ENCODE data around the gene HTN3.
"Not testable (repeated sequence)": the region's sequence is repeated elsewhere in the genome, so short reads cannot be mapped to it uniquely, and the experiment has no call there.

HTN3 gene

DNA sequence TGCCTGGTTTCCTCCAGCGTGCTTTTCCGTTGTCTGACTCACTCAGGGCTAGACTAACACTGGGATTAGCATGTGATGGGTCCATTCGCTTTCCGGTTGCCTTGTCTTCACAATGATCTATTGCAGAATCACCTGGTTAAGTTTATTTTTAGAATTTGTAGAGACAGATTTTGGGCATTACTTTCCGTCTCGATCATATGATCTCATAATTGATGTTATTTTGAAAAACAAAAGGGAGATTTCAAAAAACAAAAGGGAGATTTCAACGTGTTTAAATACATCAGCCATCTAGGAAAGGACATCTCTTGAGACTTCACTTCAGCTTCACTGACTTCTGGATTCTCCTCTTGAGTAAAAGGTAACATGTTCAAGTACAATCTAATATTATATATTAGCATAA is at the start of gene HTN3:
Gene HTN3 (plus strand): TSS at position 301 of the 400 bp plus-strand sequence. CDS start 2,282 bp downstream, outside the sequence.
- DNase-seq (ENCODE audit: low read depth in 3 of 3, low spot score in 1 of 3) = not testable (repeated sequence)

GRCh38 chr4:69984030-69984443 is 44.2 kb upstream of the HTN3 start:
- DNase-seq (ENCODE audit: low read depth in 3 of 3, low spot score in 1 of 3) = no peak

DNA sequence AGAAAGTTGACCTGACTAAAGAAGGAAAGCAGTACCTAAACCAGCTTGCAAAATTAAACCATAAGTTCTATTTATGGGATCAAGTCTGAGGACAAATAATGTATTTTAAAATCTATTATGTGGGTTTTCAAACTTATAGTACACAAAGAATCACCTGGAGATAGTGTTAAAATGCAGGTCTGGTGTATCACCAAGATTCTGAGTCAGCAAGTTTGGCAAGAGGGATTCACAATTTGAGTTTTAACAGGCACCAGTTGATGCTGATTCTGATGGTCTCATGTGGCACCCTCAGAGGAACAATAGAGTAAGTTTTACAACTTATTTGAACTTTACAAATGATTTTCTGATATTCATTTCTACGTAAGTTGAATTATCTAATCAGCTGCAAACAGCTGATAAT is 41.6 kb upstream of the HTN3 start:
- DNase-seq (ENCODE audit: low read depth in 3 of 3, low spot score in 1 of 3) = no peak

GRCh38 chr4:69991016-69991415 is 37.2 kb upstream of the HTN3 start:
- DNase-seq (ENCODE audit: low read depth in 3 of 3, low spot score in 1 of 3) = no peak

DNA sequence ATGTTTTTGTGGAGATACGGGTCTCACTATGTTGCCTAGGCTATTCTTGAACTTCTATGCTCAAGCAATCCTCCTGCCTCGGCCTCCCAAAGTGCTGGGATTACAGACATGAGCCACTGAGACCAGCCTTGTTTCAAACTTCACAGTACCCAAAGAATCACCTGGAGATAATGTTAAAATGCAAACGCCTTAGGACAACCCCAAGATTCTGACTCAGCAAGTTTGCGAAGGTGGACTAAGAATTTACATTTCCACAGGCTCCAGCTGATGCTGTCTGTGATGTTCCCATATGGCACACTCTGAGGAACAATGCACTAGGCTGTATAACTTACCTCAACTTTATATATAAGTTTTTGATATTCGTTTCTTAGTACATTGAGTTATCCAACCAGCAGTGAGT is 33.5 kb upstream of the HTN3 start:
- no peak for DNase-seq (ENCODE audit: low read depth in 3 of 3, low spot score in 1 of 3)

DNA sequence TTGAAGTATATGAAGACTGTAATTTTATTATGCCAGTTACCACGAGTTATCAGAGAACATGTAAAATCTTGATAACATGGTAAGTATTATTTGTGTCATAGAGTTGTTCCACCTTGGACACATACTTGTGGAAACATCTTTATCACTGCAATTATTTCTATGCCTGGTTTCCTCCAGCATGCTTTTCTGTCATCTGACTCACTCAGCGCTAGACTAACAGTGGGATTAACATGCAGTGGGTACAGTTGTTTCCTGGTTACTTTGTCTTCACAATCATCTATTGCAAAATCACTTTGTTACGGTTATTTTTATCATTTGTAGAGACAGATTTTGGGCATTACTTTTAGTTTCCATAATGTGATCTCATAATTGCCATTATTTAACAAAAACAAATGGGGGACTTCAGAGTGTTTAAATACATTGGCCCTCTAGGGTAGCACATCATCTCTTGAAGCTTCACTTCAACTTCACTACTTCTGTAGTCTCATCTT is 32.7 kb upstream of the HTN3 start, which contains the start of gene STATH:
Gene STATH (plus strand): TSS at position 441 of the 491 bp plus-strand sequence. CDS start 2,472 bp downstream, outside the sequence.
- DNase-seq (ENCODE audit: low read depth in 3 of 3, low spot score in 1 of 3) = no peak

- DNase-seq (ENCODE audit: low read depth in 3 of 3, low spot score in 1 of 3) = no peak
Observed at GRCh38 chr4:69999420-69999819, 28.8 kb upstream of the HTN3 start.

GRCh38 chr4:70000711-70001110 is 27.5 kb upstream of the HTN3 start:
- no peak for DNase-seq (ENCODE audit: low read depth in 3 of 3, low spot score in 1 of 3)

- DNase-seq (ENCODE audit: low read depth in 3 of 3, low spot score in 1 of 3) = no peak
Observed at GRCh38 chr4:70002507-70002906, 25.8 kb upstream of the HTN3 start.

- no peak for DNase-seq (ENCODE audit: low read depth in 3 of 3, low spot score in 1 of 3)
Observed at GRCh38 chr4:70008771-70009170, 19.5 kb upstream of the HTN3 start.

DNA sequence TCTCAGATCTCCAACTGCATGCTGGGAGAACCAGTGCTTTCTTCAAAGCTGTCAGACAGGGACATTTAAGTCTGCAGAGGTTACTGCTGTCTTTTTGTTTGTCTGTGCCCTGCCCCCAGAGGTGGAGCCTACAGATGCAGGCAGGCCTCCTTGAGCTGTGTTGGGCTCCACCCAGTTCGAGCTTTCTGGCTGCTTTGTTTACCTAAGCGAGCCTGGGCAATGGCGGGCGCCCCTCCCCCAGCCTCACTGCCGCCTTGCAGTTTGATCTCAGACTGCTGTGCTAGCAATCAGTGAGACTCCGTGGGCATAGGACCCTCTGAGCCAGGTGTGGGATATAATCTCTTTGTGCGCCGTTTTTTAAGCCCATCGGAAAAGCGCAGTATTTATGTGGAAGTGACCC is 9.3 kb upstream of the HTN3 start:
- DNase-seq (ENCODE audit: low read depth in 3 of 3, low spot score in 1 of 3) = not testable (repeated sequence)

- no peak for DNase-seq (ENCODE audit: low read depth in 3 of 3, low spot score in 1 of 3)
Observed at GRCh38 chr4:70023218-70023617, 5.0 kb upstream of the HTN3 start.

- DNase-seq (ENCODE audit: low read depth in 3 of 3, low spot score in 1 of 3) = no peak
Observed at GRCh38 chr4:70027011-70027410, 1.2 kb upstream of the HTN3 start.

DNA sequence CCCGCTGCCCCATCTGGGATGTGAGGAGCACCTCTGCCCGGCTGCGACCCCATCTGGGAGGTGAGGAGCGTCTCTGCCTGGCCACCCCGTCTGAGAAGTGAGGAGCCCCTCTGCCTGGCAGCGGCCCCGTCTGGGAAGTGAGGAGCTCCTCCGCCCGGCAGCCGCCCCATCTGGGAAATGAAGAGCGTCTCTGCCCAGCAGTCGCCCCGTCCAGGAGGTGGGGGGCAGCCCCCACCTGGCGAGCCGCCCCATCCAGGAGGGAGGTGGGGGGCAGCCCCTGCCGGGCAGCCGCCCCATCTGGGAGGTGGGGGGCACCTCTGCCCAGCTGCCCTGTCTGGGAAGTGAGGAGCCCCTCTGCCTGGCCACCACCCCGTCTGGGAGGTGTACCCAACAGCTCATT is 9.3 kb downstream of the HTN3 start:
- not testable (repeated sequence) for DNase-seq (ENCODE audit: low read depth in 3 of 3, low spot score in 1 of 3)

DNA sequence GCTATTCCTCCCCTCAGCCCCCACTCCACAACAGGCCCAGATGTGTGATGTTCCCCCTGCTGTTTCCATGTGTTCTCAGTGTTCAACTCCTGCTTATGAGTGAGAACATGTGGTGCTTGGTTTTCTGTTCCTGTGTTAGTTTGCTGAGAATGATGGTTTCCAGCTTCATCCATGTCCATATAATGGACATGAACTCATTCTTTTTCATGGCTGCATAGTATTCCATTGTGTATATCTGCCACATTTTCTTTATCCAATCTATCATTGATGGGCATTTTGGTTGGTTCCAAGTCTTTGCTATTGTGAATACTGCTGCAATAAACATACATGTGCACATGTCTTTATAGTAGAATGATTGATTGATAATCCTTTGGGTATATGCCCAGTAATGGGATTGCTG is 11.7 kb downstream of the HTN3 start:
- not testable (repeated sequence) for DNase-seq (ENCODE audit: low read depth in 3 of 3, low spot score in 1 of 3)

- DNase-seq (ENCODE audit: low read depth in 3 of 3, low spot score in 1 of 3) = no peak
Observed at GRCh38 chr4:70041652-70042286, 13.5 kb downstream of the HTN3 start.

DNA sequence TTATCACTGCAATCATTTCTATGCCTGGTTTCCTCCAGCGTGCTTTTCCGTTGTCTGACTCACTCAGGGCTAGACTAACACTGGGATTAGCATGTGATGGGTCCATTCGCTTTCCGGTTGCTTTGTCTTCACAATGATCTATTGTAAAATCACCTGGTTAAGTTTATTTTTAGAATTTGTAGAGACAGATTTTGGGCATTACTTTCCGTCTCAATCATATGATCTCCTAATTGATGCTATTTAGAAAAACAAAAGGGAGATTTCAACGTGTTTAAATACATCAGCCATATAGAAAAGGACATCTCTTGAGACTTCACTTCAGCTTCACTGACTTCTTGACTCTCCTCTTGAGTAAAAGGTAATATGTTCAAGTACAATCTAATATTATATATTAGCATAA is 21.9 kb downstream of the HTN3 start, which contains the start of gene HTN1:
Gene HTN1 (plus strand): TSS at position 301 of the 400 bp plus-strand sequence. CDS start 2,639 bp downstream, outside the sequence.
- DNase-seq (ENCODE audit: low read depth in 3 of 3, low spot score in 1 of 3) = not testable (repeated sequence)

- not testable (repeated sequence) for DNase-seq (ENCODE audit: low read depth in 3 of 3, low spot score in 1 of 3)
Observed at GRCh38 chr4:70056534-70056933, 28.3 kb downstream of the HTN3 start.

DNA sequence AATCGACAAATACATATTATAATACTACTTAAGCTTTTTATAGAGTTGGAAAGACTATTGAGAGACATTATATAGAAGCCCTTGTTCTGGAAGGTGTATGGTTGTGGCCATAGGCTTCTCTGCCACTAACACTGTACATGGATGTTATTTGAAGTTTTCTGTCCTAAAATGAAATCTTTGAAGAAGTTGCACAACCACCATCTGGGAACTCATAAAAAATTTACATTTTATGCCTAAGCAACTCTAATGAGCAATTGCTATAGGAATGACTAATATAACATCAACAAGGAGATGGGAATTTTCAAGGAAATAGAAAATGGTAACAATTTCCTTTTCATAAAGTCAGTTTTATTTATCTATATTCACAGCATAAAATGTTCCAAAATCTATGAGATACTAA is 29.4 kb downstream of the HTN3 start:
- DNase-seq (ENCODE audit: low read depth in 3 of 3, low spot score in 1 of 3) = no peak

DNA sequence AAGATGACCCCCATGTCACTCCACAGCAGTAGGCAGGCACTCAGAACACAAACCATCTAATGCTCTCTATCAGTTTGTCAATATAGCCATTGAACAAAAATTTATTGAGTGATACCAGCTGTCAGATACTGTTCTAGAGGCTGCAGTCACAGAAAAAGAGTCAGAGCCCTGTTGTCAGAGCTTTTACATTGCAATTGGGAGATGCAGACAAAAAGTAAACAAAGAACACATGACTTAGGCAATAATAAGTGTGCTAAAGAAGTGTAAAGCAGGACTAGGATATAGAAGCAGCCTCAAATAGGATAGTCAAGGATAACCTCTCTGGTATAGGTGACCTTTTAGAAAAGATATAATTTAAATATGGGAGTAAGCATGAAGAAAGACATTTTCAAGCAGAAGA is 30.9 kb downstream of the HTN3 start:
- no peak for DNase-seq (ENCODE audit: low read depth in 3 of 3, low spot score in 1 of 3)

GRCh38 chr4:70062000-70062399 is 33.7 kb downstream of the HTN3 start:
- DNase-seq (ENCODE audit: low read depth in 3 of 3, low spot score in 1 of 3) = no peak

GRCh38 chr4:70080205-70080604 is 51.9 kb downstream of the HTN3 start:
- DNase-seq (ENCODE audit: low read depth in 3 of 3, low spot score in 1 of 3) = no peak

Data from stimulated activated CD4-positive, alpha-beta T cell treated with anti-CD3 and anti-CD28 coated beads, TNF-alpha, amount 100 ng/mL, for 1 hour (primary cell).